PC-9 (cell line): Measurements from ENCODE around the gene EGFLAM. TPM values are rescaled to one million over a fixed set of nuclear protein-coding genes. Genes with fewer than 3 reads are reported as not detected.

Experiments used
- BruUV-seq: library from RNA; stranded (reverse); fragments of 400-500 nt; replicated peaks from 2 replicates; lab custom pipeline; 2021; lab: Mats Ljungman, UMichigan
- CTCF ChIA-PET: fragments of 300-600 bp; sonication (Branson Sonifier 250); formaldehyde crosslinking; loops from one replicate; lab custom pipeline; 2022; ENCODE audit warnings: antibody characterized with exemption; lab: Charles Lee
- POLR2A ChIA-PET: fragments of 300-600 bp; sonication (Branson Sonifier 250); formaldehyde crosslinking; loops from one replicate; lab custom pipeline; 2022; ENCODE audit warnings: antibody characterized with exemption; ENCODE audit not compliant: unreplicated experiment; lab: Charles Lee
- DNase-seq, 2 experiments: peaks; one replicate each; pipeline versions ENCODE4 v3.0.0 to v3.0.0-alpha.2; 2015 to 2022; ENCODE audit warnings: mixed read lengths in 1 of 2
- H2AFZ ChIP-seq: fragments of 200-600 bp; sonication (generic); 2 replicates; pipeline ENCODE4 v1.8.1; 2017; ENCODE audit warnings: antibody characterized with exemption
- H3F3A ChIP-seq: fragments of 200-600 bp; sonication (generic); 2 replicates; pipeline ENCODE4 v1.8.1; 2017; ENCODE audit warnings: antibody characterized with exemption, mild to moderate bottlenecking, low read depth; ENCODE audit not compliant: insufficient read depth
- H3K27ac ChIP-seq: fragments of 200-600 bp; sonication (generic); 2 replicates; pipeline ENCODE4 v1.6.1; 2016; ENCODE audit warnings: mixed run types
- H3K27me3 ChIP-seq: fragments of 200-600 bp; sonication (generic); 2 replicates; pipeline ENCODE4 v1.6.1; 2016; ENCODE audit warnings: low read depth, mixed run types; ENCODE audit not compliant: insufficient read depth
- H3K36me3 ChIP-seq: fragments of 200-600 bp; sonication (generic); 2 replicates; pipeline ENCODE4 v1.6.1; 2016; ENCODE audit warnings: low read depth, mixed run types
- H3K4me1 ChIP-seq: fragments of 200-600 bp; sonication (generic); replicated peaks from 2 replicates; pipeline ENCODE4 v1.6.1; 2016; ENCODE audit warnings: mixed run types; ENCODE audit not compliant: insufficient read depth
- H3K4me2 ChIP-seq: fragments of 200-600 bp; sonication (generic); 2 replicates; pipeline ENCODE4 v1.6.1; 2017; ENCODE audit warnings: mixed run types
- H3K4me3 ChIP-seq: fragments of 200-600 bp; sonication (generic); 2 replicates; pipeline ENCODE4 v1.6.1; 2016; ENCODE audit warnings: mixed run types
- H3K79me2 ChIP-seq: fragments of 200-600 bp; sonication (generic); 2 replicates; pipeline ENCODE4 v1.6.1; 2017; ENCODE audit warnings: low read depth, mixed run types
- H3K9me2 ChIP-seq: fragments of 200-600 bp; sonication (generic); 2 replicates; pipeline ENCODE4 v1.8.1; 2017; ENCODE audit warnings: mild to moderate bottlenecking; ENCODE audit not compliant: insufficient read depth
- H3K9me3 ChIP-seq: fragments of 200-600 bp; sonication (generic); 2 replicates; pipeline ENCODE4 v1.8.1; 2016; ENCODE audit warnings: low read depth; ENCODE audit not compliant: insufficient read depth
- H4K20me1 ChIP-seq: fragments of 200-600 bp; sonication (generic); 2 replicates; pipeline ENCODE4 v1.8.1; 2017; ENCODE audit not compliant: insufficient read depth
- CTCF ChIP-seq: fragments of 200-600 bp; sonication (generic); conservative IDR thresholded peaks from 2 replicates; pipeline ENCODE4 v1.6.1; 2017; ENCODE audit warnings: mixed run types, antibody characterized with exemption, mild to moderate bottlenecking, moderate library complexity
- EZH2 ChIP-seq: fragments of 200-600 bp; sonication (generic); IDR thresholded peaks from 2 replicates; pipeline ENCODE4 v1.8.0; 2017; ENCODE audit warnings: antibody characterized with exemption, low read depth
- intact Hi-C: fragments of 100-400 bp; cut with micrococcal nuclease; formaldehyde crosslinking; loops from one replicate; pipeline ENCODE4 v1.10.0; 2022; ENCODE audit not compliant: unreplicated experiment
- total RNA-seq: library from RNA; stranded (reverse); gene quantifications from 2 replicates; pipeline ENCODE4 v1.2.3, GENCODE V29; 2021

EGFLAM gene
- total RNA-seq, 1 experiment from 2014 or later: not detected

DNA sequence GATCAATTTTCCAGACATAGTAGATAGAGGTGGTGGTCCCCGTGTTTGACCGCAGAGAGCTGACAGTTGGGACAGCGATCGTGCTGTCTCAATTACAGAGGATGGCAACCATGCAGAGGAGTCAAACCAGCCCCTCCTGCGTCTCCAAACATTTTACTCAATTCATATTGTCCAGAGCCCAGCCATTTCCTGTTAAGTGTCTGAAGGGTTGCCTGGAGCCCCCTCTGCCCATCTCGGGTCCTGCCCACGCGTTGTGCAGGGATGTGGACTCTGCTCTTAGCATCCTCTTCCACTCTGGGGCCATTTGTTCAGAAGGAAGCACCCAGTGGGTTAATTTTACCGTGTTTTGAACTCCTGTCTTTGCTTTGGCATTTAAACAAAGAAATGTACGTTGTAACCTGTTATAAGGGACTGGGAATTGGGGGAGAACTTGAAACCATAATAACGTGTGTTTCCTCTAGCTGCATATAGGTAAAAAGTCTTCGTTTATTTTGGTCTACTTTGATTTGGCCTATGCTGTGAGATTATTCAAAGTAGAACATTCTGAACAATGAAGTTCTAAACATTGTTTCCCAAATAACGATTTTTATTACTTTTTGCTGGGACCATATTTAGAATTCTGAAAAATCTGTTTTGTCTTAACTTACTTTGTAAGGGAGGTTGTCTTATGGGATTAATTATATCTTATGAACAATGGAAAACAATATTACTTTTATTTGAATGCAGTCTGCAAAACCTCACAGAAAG, 876 bp downstream of the EGFLAM start:
- ChIA-PET POLR2A (interaction anchor here (0.7 kb wide), 1 partner anchor 25 kb away, joined by 3 read pairs; no protein-coding TSS in a partner anchor), CTCF (no interaction called here)

GRCh38 chr5:38259809-38260160, 1.4 kb downstream of the EGFLAM start:
- no peak for DNase-seq
- H3K79me2 ChIP-seq: no peaks in the 10 kb centered on the region
- CTCF ChIA-PET: no interaction called here
- BruUV-seq: no TSS peak
- POLR2A ChIA-PET: no interaction called here
- intact Hi-C loops: no loop called here
- no peaks in the 10 kb centered on the region for H4K20me1 ChIP-seq
- H3K27me3 ChIP-seq: peaks cover 100% of the 10 kb centered on the region
- no peak overlapping the region for H3K4me2 ChIP-seq
- no peaks in the 10 kb centered on the region for H3K9me2 ChIP-seq
- no peaks in the 10 kb centered on the region for H3K9me3 ChIP-seq
- H3K4me3 ChIP-seq: no peak overlapping the region
- H3F3A ChIP-seq: no peaks in the 10 kb centered on the region
- no peak for TF ChIP-seq CTCF
- no peak overlapping the region for H2AFZ ChIP-seq
- no peaks in the 10 kb centered on the region for H3K4me1 ChIP-seq
- no peak overlapping the region for H3K27ac ChIP-seq
- H3K36me3 ChIP-seq: no peaks in the 10 kb centered on the region

More for the DNA sequence above, 876 bp downstream of the EGFLAM start:
- Histone ChIP-seq H3K4me2 (no peak overlapping the region), H3K27me3 (peaks cover 95% of the 10 kb centered on the region), H3F3A (no peaks in the 10 kb centered on the region), H3K27ac (no peak overlapping the region), H3K36me3 (no peaks in the 10 kb centered on the region), H3K4me3 (no peak overlapping the region), H3K9me3 (no peaks in the 10 kb centered on the region), H3K79me2 (no peaks in the 10 kb centered on the region), H3K4me1 (no peaks in the 10 kb centered on the region), H4K20me1 (no peaks in the 10 kb centered on the region), H2AFZ (no peak overlapping the region), H3K9me2 (no peaks in the 10 kb centered on the region)
- intact Hi-C loops: no loop called here
- BruUV-seq: no TSS peak
- TF ChIP-seq CTCF (no peak), EZH2 (no peak)
- DNase-seq: no peak

DNA sequence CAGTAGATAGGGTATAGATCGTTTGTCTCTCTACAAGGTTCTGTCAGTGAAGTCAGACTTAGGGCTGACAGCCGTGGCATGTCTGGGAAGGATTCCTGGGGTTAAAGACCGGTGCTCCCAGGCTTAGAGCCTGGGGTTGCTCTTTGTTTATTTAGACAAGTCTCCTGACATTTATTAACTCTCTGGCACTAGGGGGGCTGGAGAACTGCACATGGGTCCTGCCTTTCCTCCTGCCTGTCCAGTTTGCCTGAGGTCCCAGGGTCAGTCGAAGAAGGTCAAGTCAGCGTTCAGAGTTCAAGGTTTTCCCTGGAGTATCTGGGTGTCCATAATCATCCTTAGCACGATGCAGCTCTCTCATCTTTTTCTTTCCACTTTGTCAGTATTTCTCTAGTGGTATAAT, 5.6 kb downstream of the EGFLAM start:
- no peaks in the 10 kb centered on the region for H3K9me2 ChIP-seq
- H3K4me2 ChIP-seq: no peak overlapping the region
- TF ChIP-seq CTCF (no peak), EZH2 (no peak)
- no peaks in the 10 kb centered on the region for H3K36me3 ChIP-seq
- intact Hi-C loops: no loop called here
- no peaks in the 10 kb centered on the region for H4K20me1 ChIP-seq
- no peak overlapping the region for H2AFZ ChIP-seq
- POLR2A ChIA-PET: no interaction called here
- peaks cover 64% of the 10 kb centered on the region for H3K27me3 ChIP-seq
- no TSS peak for BruUV-seq
- H3F3A ChIP-seq: no peaks in the 10 kb centered on the region
- no peaks in the 10 kb centered on the region for H3K9me3 ChIP-seq
- H3K79me2 ChIP-seq: no peaks in the 10 kb centered on the region
- H3K4me1 ChIP-seq: no peaks in the 10 kb centered on the region
- H3K27ac ChIP-seq: no peak overlapping the region
- no peak for DNase-seq
- CTCF ChIA-PET: interaction anchor here (1.7 kb wide), 1 partner anchor 546 kb away, joined by 5 read pairs; no protein-coding TSS in a partner anchor
- no peak overlapping the region for H3K4me3 ChIP-seq
